Stimulated activated CD8-positive, alpha-beta memory T cell treated with anti-CD3 and anti-CD28 coated beads, Interleukin-4, amount 100 ng/mL, for 1 hour (primary cell): ENCODE data around the gene HSD17B8.

Source experiments
- DNase-seq, 2 donors: peaks; one replicate each; pipeline ENCODE4 v3.0.0-alpha.2; 2020; ENCODE audit warnings: low read depth in 2 of 2, low spot score in 1 of 2

Gene HSD17B8

DNA sequence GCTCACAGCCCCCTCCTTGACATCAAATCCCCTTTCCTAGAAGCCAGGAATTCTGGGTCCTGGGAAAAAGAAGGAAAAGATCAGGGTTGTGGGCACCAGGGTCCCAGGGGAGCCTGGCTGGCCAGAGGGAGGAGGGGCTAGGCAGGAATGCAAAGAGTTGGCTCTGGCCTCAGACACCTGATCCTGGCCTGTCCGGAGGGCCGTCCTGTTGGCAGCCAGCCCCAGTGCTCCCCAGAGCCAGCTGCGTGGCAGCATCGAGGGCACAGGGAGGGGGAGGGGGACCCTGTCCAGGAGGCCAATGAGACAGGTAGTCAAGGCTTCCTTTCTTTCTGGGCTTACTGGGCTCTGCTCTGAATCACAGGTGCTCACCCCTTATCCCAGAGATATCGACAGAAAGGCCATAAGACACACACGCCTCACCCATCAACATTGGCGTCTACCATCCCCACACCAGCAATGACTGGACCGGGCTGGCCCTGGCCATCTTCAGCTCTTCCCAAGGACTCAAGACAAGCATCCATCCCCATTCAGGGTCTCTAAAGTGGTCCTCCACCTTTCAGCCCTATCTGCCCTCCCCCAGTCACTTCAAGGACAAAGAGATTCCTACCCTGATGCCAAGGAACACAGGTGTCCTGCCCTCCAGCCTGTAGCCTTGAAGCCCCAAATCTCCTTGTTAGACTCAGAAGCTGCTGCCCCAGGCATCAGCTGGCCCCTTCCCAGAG is 12.9 kb upstream of the HSD17B8 start:
- no peak for DNase-seq

DNA sequence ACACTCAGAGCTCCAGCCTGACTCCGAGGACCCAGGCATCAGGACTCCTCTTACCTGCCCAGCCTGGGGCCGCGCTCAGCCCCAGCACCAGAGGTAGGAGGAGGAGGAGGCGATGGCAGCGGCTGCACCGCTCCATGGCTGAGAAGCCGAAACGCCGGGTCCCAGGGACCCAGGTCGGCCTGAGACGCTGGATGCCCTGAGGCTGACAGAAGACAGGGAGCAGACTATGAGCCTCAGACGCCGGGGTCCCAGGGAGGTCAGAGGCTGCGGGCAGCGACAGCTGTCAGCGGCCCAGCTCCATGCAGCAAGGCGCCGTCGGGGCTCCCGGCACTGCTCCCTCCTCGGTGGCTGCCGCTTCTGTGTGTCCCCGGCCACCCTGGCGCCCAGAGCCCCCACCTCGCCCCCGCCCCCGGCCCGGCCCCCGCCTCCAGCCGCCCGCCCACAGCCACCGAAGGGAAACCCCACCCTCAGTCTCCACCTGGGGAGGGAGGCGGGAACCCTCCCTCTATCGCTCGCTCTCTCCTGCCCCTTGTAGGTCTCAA is 12.3 kb upstream of the HSD17B8 start, which contains the start of gene COL11A2:
COL11A2 (minus strand) TSS at position 363 of the 542 bp plus-strand sequence; CDS start at position 136, 227 bp downstream.
- no peak for DNase-seq

DNA sequence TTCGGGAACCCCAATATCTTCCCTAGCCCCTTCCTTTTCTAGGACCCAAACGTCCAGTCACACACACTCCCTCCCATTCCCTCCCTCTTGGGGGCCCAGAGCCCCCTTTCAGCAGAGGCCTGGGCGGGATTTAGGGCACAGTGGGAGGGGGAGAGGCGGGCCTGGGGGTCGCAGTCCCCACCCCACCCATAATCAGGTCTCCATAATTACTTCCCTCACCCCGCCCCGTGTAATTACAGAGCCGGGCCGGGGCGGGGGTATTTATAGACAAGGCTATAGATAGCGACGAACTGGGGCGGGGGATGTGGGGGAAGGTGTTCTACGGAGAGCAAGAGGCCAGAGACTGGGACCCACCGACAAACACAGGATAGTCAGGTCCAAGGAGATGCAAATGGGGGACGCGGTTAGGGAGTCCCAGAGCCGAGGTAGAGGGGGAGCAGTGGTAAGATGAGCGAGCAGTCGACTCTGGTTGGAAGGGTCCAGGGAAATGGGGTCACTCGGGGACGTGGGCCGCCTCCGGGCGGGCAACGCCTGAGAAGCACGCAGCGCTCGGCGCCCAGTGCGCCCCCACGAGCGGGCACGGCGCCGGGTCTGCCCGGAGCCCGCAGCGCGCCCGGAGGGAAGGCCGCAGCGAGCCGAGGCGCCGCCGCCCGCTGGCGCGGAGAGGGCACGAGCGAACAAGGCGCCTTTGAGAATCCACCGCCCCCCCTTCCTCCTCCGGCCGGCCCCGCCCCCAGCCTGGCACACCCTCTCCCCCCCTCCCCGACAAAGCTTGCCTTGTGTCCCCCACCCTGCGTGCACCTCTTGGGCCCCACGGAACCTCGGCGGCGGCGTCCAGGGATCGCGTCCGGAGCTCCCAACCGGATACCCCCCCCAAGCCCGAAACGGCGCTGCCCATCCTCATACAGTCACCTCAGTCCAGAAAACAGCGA is 11.5 kb upstream of the HSD17B8 start:
- no peak for DNase-seq

- no peak for DNase-seq
Measured at GRCh38 chr6:33193619-33194018, 10.8 kb upstream of the HSD17B8 start.

GRCh38 chr6:33194431-33194979 is 9.9 kb upstream of the HSD17B8 start:
- DNase-seq = no peak

GRCh38 chr6:33195304-33196165 is 8.9 kb upstream of the HSD17B8 start:
- DNase-seq = no peak

DNA sequence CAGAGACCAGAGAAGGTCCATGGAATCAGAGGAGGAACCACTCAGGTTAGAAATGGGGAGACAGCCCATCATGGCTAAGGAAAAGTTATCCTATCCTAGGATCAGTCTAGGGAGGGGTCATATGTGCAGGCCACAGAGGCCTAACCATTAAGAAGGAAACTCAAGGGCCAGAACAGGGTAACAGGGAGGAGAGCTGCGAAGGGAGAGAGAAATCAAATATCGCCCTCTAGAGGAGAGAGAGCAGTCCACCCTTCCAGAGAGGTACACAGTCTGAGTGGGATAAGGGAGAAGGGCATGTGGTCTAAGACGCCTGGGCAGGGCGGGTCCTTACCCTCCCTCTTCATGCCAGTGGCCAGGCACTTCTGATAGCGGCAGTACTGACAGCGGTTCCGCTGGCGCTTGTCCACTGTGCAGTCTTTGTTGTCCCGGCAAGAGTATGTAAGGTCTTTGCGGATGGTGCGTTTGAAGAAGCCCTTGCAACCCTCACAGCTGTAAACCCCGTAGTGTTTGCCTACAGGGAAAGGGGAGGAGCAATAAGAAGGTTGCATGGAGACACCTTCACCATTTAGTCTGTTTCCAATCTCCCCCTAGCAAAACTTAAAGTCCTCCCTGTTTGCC is 6.9 kb upstream of the HSD17B8 start:
- no peak for DNase-seq

- no peak for DNase-seq
Measured at GRCh38 chr6:33198159-33198852, 6.1 kb upstream of the HSD17B8 start.

GRCh38 chr6:33198853-33199436 is 5.5 kb upstream of the HSD17B8 start:
- no peak for DNase-seq

DNA sequence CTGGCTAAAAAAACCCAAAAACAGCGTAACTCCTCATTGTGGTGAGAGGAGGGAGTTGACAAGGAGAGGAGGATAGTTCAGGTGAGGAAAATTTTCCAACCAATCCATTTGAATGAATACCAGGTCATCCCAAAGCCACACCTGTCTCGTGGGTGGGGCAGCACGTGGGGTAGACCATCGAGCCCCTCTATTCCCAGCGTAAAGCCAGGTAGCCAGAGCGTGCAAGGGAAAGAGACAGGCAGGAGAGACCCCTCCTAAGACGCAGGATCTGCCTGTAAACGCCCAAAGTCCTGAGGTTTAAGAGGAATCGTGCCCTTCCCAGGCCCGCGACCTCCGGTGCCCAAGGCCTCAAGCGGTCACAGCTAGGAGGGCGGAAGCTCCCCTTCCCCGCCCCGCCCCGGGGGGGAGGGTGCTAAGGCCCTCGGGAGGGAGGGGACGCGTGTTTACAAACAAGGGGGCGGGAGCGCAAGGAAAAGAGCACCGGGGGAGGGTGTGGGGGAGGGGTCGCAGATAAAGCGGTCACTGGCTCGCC is 4.7 kb upstream of the HSD17B8 start:
- DNase-seq = peak; percentile 33 to 41

- DNase-seq = peak; percentile 97 to 99
Measured at GRCh38 chr6:33200219-33201146, 4.0 kb upstream of the HSD17B8 start, which contains the start of the genes RXRB and SLC39A7. RXRB (minus strand) TSS chr6:33200665; CDS start chr6:33200476, 189 bp downstream. SLC39A7 (plus strand) TSS chr6:33200867; CDS start chr6:33201246, 379 bp downstream.

- DNase-seq = no peak
Measured at GRCh38 chr6:33201147-33201545, 3.3 kb upstream of the HSD17B8 start.

DNA sequence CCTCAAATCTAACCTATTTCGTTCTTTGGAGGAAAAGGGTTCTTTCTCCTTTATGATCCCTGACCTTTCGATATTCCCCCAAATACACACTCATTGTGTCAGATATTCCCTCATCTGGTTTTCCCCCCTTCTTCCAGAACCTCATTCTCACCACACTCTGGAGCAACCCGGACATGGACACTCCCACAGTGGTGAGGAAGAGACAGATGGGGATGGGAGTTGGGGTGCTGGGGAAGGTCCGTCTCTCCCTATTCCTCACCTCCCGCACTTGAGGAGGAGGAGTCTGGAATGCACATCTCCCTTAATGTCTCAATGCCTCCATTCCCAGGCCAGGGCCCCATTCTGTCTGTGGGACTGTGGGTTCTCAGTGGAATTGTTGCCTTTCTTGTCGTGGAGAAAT is 2.5 kb upstream of the HSD17B8 start:
- no peak for DNase-seq

- no peak for DNase-seq
Measured at GRCh38 chr6:33202799-33203198, 1.7 kb upstream of the HSD17B8 start.

DNA sequence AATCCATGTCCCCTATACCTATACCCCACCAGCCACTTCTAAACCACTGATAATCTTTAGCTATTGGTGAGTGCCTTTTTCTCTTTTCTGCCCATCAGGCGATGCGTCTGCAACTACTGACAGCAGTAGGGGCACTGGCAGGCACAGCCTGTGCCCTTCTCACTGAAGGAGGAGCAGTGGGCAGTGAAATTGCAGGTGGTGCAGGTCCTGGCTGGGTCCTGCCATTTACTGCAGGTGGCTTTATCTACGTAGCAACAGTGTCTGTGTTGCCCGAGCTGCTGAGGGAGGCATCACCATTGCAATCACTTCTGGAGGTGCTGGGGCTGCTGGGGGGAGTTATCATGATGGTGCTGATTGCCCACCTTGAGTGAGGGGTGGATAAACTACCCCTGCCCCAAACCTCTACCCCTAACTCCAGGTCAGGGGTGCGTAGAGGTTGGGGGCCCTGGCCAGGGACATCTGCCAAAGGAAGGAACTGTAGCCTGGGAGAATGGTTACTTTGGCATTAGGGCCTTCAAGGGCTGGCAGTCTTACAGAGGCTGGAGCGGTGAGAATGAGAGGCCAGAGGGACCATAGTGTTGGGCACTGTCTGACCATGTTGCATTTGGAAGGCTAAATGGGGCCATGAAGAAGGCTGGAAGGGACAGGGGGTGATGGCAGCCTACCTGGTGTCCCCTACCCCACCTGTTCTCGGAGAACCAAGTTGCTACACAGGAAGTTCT is 851 bp upstream of the HSD17B8 start:
- DNase-seq = no peak

GRCh38 chr6:33204165-33204414 is 365 bp upstream of the HSD17B8 start:
- DNase-seq = no peak
